Measurements from ENCODE around the gene MRPL44.
A peak's percentile ranks its signal among the peaks of the same experiment; 100 is the strongest.
"Not testable (repeated sequence)": the region's sequence is repeated elsewhere in the genome, so short reads cannot be mapped to it uniquely, and the experiment has no call there.

The MRPL44 gene

DNA sequence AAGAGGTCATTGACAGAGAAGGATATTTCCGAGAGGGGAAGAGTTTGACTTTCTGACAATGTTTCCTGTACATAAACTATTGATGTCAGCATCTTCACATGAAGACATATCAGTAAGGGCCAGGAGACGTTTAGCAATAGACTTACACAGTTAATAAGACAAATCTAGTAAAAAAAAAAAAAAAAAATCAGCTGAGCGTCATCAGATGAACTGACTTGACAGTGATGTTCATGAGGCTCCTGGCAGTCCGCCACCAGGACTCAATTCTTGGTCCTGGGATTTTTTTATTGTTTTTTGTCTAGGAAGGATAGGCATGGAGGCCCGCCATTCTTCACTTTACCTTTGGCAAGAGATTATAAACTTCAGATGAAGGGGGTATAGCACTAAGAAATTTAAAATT, 14.5 kb downstream of the MRPL44 start:
- DNase-seq: no peak

DNA sequence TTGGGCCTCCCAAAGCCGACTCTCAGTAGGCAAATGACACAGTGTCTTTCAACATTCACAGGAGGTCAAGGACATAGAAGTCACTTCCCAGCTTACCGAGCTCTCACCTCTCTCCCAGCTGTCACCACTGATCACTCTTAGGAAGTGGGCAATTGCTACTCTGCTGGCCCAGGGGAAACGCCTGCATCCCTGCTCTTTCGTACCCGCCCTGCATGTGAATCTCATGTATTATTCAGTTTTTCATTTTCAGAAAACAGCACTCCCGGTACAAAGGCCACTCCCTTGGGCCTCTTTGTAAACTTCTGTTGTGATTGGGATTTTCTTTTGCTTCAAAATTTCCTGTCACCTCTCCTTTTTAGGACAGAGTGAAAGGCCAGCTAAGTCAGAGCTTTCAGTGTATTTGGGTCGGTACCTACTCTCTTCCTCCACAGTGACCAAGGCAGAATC, 15.4 kb downstream of the MRPL44 start:
- no peak for DNase-seq

DNA sequence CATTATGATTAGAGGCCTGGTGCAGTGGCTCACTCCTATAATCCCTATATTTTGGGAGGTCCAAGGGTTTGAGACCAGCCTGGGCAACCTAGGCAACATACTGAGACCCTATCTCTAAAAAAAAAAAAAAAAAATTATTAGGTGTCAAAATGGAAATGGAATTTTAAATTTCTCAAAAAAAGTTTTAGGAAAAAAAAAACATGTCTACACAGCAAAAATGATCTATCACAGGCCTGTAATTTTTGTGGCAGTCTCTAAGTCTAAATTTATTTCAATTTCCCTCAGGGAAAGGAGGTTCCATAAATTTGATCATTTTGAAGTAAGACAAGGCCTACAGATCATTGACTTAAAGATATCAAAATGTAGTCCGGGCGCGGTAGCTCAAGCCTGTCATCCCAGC, 16.3 kb downstream of the MRPL44 start:
- DNase-seq: no peak

GRCh38 chr2:223976635-223977226, 19.5 kb downstream of the MRPL44 start:
- DNase-seq: no peak

- DNase-seq: no peak
Measured at GRCh38 chr2:223978451-223978850, 21.2 kb downstream of the MRPL44 start.

DNA sequence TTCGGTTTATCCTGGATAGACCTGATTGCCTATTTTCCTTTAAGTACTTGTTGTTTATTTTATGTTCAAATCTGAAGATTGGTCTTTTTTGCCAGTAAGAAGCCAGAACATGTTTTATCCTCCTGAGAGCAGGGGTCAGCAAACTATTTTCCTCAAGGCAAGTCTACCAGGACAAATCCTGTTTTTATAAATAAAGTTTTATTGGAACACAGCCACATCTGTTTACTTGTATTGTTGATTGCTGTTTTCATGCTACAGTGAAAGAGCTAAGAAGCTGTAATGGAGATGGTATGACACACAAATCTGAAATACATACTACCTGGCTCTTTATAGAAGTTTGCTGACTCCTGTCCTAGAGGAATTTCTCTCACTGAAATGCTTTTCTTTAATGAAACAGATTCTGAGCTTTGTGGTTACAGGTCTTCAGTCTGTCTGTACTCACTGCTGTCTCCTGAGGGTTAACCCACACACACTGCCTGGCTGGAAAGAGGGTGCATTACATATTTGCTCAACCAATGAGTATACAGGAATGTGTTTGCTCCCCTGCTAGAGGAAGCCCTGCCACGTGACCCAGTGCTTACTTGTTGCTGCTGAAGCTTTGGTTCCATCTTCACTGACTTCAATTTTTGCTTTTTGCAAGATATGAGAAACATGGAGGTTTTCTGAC, 22.6 kb downstream of the MRPL44 start:
- no peak for DNase-seq

GRCh38 chr2:223980397-223980735, 23.1 kb downstream of the MRPL44 start:
- no peak for DNase-seq

DNA sequence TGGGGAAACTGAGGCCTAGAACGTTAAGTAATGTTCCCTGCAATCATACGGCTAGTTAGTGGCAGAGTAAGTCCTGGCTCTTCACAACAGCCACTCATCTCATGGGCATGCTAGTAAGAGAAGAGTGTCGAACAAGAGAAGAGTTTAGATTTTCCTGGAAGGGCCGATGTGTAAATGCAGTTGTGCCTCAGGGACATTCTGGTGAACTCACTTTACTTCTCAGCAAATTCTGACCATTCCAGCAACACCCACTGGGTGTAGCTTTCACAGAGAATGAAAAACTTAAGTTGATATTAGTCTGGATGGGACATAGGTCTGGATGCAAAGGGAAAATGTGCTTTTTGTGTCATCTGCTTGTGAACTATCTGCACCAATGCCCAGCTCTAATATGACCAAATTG, 23.5 kb downstream of the MRPL44 start:
- no peak for DNase-seq

GRCh38 chr2:223981241-223981640, 24.0 kb downstream of the MRPL44 start:
- DNase-seq: no peak

DNA sequence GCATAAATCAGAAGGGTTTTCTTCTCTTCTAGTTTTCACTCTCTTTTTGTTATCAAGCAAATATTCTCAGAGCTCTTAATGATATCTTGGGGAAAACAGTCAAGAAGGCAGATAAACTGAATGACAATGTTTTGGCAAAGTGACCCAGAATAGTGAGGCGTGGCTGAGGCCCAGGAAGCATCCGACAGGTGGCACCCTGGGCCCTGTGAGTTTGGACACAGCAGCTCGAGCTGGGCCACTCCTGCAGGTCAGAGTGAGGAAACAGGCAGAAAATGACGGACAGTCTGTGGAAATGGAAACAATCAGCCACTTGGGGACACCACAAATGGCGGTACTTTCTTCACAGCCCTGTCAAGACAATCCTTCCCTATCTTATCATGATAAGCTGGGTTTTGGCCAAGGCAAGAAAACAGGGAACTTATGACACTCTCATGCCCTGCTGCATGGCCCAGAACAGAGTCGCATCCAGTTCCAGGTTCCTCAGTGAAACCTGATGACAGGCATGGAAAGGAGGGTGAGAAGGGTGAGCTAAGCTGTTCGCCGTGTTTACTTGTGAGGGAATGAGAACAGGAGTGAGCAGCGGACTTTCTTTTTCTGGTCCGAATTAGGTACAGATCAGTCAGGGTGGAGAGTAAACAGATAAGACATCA, 32.1 kb downstream of the MRPL44 start:
- no peak for DNase-seq

GRCh38 chr2:223989856-223990232, 32.6 kb downstream of the MRPL44 start:
- no peak for DNase-seq

DNA sequence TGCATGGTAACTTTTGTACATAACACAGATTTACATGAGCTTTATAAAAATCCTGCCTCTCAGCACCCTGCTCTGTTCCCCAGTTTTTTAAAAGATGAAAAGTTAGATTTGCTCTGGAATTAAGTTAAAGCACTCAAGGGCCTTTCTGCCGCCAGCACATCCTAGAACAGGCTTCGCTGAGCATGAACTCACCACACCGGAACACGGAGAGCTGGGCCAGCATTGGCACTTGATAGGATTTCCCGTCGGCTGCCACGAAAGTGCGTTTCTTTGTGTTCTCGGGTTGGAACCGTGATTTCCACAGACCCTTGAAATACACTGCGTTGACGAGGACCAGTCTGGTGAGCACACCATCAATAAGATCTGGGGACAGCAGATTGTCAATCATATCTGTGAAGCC, 34.3 kb downstream of the MRPL44 start:
- DNase-seq: no peak

DNA sequence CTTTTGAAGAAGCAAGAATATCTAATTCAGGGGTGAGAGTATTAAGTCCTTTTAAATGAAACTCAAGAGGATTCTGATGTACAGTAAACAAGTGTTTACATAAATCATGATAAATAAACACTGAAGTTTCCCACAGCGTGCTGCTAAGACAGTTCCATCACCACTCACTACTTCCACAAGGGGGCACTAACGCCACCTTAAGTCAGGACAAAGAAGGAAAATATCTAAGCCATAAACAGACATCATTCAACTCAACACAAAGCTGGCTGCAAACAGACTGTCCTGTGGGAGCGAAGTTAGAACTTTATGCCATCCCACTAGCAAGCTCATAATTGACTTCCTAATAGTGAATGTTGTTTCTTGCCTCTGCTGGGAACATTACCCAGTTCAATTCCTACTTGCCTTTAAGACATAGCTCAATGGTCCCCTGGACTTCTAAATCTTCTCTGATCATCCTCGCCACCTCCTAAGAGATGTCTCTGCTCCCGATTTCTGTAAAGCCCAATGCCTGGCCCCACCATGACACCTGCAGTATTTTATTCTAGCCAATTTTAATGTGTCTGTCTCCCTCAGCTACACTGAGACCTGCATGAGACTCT, 36.5 kb downstream of the MRPL44 start:
- peak; percentile 25 for DNase-seq

- DNase-seq: no peak
Measured at GRCh38 chr2:223994562-223995162, 37.4 kb downstream of the MRPL44 start.

DNA sequence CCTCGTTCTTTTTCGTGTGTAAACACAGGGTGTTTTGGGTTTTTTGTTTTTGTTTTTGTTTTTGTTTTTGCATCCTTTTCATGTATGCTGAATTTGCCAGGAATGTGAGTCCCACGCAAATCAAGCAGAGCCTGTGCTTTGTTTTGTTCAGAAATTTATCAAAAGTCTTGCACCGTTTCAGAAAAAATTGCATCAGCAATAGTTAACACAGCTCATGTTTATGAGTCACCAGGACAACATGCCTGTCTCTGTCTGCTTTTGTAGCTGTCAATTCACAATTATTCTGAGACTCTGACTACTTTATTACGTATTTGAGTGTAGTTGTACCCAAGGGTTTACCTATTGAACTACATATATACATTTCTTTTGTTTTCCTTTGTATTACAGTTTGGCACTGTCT, 38.3 kb downstream of the MRPL44 start:
- DNase-seq: no peak

- DNase-seq: no peak
Measured at GRCh38 chr2:223996391-223996790, 39.1 kb downstream of the MRPL44 start.

DNA sequence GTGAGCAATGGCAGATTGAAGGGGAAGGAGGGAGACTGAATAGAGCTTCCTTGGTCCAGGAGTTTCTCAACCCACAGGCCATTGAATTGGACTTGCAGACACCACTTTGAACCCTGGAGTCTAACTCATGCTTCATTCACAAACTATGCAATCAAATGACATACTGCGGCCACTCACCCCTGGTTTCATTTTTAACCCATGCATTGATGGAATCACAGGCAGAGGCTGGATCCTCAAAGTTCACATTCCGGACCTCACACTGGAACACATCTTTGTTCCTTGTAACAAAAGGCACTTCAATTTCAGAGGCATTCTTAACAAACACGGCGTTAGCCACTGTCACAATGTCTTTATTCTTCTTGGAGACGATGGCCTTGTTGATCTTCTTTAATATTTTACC, 40.7 kb downstream of the MRPL44 start:
- no peak for DNase-seq

- no peak for DNase-seq
Measured at GRCh38 chr2:223998948-223999347, 41.7 kb downstream of the MRPL44 start.

DNA sequence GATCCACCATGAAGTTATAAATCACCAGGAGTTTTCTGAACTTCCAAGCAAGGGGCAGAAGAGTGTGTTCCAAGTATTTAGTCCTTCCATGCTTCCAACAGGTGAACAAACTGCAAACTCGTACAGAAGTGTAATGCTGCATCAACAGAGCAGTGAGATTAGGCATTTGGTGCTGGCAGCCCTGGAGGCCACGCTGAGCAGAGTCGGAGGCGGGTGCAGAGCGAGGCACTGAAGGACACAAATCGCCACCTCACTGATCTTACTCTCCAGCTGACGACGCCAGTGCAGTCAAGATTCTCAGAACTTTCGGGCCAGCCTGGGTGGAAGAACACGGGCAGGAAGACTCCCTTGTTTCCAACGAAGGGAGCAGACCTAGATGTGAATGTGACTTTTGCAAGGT, 42.6 kb downstream of the MRPL44 start:
- no peak for DNase-seq

DNA sequence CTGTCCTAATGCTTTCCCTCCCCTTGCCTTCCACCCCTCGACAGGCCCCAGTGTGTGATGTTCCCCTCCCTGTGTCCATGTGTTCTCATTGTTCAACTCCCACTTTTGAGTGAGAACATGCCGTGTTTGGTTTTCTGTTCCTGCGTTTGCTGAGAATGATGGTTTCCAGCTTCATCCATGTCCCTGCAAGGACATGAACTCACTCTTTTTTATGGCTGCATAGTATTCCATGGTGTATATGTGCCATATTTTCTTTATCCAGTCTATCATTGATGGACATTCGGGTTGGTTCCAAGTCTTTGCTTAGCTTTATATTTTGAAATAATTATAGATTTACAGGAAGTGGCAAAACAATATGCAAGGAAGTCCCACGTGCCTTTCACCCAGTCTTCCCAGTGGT, 43.4 kb downstream of the MRPL44 start:
- DNase-seq: not testable (repeated sequence)

DNA sequence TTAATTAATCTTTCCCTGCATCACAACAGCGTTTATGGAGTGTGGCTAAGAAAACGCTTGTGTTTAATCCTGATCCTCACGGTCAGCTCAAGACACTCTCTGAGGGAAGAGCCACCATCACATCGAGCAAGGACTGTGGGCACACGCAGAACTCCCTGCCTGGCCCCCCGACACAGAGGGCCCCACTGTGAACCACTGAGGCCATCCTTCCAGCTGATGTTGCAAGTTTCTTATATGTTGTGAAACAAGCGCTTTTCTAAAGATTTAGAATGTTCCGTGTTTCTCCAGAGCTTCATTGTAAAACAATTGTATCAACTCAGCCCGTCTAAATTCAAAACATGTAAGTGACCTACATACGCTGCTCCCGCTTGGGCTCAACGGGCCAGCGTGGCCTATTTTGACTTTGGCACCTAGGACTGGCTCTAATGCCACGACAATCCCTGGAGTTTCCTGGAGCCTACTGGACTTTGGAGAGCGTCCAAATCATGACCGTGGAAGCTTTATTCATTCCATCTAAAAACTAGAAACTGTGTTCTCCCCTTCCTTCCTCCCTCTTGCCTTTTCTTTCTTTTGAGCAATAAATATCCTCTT, 46.9 kb downstream of the MRPL44 start:
- DNase-seq: no peak

DNA sequence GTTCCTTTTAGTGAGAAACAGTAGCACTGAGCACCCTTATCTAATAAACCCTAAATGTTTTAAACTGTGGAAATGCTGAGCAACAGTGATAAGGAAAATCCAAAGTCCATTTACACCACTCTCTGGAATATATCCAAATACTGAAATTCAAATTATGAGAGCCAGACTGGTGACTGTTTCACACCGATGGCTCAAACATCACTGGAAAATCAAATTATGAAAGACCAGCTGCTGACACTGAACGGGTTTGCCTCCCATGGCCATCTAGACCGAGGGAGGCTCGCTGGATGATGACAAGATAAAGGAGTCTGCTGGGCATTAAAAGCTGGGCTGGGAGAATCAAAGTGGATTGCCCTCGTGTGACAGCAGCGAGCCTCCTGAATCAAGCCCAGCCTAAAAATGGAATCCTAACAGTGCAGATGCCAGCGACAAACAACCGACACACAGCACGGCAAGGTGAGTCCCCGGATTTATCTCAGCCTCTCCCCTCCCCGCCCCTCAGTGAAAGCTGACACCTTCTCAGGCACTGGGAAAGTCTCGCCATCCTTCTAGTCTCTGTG, 51.5 kb downstream of the MRPL44 start:
- DNase-seq: no peak
